Mucosa of stomach (tissue), 1 donor: ENCODE data around the gene CIZ1.

Experiments
- H3K27me3 ChIP-seq: one replicate; pipeline ENCODE4 v1.7.0; 2013; ENCODE audit warnings: mild to moderate bottlenecking, low read length; ENCODE audit not compliant: control insufficient read depth, insufficient read depth
- H3K36me3 ChIP-seq: one replicate; pipeline ENCODE4 v1.7.0; 2013; ENCODE audit warnings: low read length; ENCODE audit not compliant: control insufficient read depth, insufficient read depth
- H3K4me1 ChIP-seq: one replicate; pipeline ENCODE4 v1.7.0; 2013; ENCODE audit warnings: mild to moderate bottlenecking, low read length; ENCODE audit not compliant: control insufficient read depth, insufficient read depth
- H3K4me3 ChIP-seq: one replicate; pipeline ENCODE4 v1.7.0; 2013; ENCODE audit warnings: low read length
- H3K9ac ChIP-seq: one replicate; pipeline ENCODE4 v1.7.0; 2013; ENCODE audit warnings: mild to moderate bottlenecking, low read length, moderate library complexity
- H3K9me3 ChIP-seq: one replicate; pipeline ENCODE4 v1.7.0; 2013; ENCODE audit warnings: mild to moderate bottlenecking, low read length, moderate library complexity; ENCODE audit not compliant: control insufficient read depth
- donor health status: Pancreatic carcinoma.

The CIZ1 gene

DNA sequence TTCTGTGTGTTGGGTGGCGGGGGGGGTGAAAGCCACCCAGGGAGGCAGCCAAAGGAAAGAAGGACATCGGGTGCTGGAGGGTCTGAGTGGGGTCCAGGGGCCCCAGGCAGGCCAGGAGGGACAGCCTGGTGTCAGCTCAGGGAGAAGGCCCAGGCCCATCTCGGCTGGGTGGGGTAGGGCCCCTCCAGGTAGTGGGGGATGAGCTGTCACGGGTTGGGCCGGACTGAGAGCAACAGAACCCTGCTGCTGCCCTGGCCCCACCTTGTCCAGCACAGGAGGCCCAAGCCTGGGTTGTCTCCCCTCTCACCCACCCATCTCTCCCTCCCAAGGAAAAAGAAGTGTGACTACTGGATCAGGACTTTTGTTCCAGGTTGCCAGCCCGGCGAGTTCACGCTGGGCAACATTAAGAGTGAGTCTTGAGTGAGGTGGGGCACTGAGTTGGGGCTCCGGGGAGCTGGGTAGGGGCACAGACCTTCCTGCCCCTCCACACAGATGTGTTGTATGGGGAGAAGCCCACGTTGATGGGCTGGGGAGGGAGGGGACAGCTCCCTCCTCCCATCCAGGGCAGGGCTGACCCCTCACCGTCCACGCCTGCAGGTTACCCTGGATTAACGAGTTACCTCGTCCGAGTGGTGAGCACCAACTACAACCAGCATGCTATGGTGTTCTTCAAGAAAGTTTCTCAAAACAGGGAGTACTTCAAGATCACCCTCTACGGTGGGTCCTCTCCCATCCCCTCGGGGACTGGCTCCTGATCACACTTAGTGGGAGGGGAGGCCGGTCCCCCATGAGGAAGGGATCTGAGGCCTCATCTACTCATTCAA, 39.9 kb downstream of the CIZ1 start:
- Histone ChIP-seq H3K4me3 (no peak overlapping the region), H3K9ac (peak overlapping the region; percentile 67), H3K4me1 (peaks cover 36% of the 10 kb centered on the region), H3K27me3 (no peaks in the 10 kb centered on the region), H3K36me3 (no peaks in the 10 kb centered on the region), H3K9me3 (no peaks in the 10 kb centered on the region)

DNA sequence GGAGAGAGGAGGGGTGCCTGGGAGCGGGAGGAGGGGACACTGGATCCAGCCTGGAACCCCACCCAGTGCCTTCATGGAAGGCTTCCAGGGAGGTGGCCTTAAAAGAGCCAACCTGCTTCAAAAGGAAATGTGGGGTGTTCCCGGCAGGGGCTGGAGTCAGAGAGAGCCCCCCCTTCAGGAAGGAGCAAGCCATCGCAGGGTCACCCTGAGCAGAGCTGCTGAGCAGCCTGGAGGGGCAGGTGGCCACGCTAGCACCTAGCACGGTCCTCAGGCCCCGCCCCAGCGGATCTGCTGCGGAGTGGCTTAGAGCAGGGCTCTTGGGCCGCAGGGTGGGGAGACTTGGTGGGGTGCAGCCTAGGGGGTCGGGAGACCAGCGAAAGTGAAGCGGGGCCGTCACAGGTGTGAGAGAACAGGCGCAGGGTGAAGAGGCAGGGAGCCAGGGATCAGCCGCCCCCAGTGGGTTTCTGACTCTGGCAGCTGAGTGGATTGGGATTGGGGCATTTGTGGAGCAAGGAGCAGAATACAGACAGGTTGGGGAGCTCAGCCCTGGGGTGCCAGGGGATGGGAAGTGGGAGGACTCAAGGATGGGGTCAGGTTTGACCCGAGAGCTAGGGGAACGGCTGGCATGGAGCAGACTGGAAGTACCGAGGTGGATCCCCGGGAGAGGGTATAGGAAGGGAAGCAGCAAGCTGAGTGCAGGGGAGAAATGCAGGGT, 40.6 kb downstream of the CIZ1 start:
- no peaks in the 10 kb centered on the region for H3K36me3 ChIP-seq
- H3K4me3 ChIP-seq = no peak overlapping the region

DNA sequence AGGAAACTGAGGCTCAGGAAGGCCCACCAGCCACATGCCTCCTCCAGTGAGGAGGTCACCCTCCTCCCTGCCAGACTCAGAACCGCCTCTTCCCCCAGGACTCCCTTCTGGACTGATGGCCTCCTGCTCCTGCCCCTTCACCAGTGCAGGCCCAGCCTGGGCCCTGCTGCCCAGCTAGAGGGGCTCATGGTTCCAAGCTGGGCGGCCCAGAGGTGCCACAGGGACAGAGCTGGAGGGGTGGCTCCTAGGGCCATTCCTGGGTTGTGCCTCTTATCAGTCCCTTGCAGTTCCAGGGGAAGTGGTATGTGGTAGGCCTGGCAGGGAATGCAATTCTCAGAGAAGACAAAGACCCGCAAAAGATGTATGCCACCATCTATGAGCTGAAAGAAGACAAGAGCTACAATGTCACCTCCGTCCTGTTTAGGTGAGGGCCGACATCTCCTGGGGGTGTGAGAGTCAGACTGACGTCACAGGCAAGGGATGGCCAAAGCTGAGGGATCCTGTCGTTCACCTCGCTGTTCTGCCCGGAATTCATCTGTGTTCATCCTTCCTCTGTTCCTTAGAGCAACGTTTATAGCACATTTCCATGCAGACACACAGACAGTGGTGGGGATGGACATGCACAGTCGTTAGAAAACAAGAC, 41.3 kb downstream of the CIZ1 start:
- Histone ChIP-seq H3K4me3 (no peak overlapping the region), H3K9me3 (no peaks in the 10 kb centered on the region), H3K36me3 (no peaks in the 10 kb centered on the region), H3K9ac (peak overlapping the region; percentile 67), H3K27me3 (no peaks in the 10 kb centered on the region), H3K4me1 (peaks cover 41% of the 10 kb centered on the region)

More for the DNA sequence above, 40.6 kb downstream of the CIZ1 start:
- peaks cover 37% of the 10 kb centered on the region for H3K4me1 ChIP-seq
- H3K27me3 ChIP-seq = no peaks in the 10 kb centered on the region
- H3K9me3 ChIP-seq = no peaks in the 10 kb centered on the region
- peak overlapping the region; percentile 67 for H3K9ac ChIP-seq

DNA sequence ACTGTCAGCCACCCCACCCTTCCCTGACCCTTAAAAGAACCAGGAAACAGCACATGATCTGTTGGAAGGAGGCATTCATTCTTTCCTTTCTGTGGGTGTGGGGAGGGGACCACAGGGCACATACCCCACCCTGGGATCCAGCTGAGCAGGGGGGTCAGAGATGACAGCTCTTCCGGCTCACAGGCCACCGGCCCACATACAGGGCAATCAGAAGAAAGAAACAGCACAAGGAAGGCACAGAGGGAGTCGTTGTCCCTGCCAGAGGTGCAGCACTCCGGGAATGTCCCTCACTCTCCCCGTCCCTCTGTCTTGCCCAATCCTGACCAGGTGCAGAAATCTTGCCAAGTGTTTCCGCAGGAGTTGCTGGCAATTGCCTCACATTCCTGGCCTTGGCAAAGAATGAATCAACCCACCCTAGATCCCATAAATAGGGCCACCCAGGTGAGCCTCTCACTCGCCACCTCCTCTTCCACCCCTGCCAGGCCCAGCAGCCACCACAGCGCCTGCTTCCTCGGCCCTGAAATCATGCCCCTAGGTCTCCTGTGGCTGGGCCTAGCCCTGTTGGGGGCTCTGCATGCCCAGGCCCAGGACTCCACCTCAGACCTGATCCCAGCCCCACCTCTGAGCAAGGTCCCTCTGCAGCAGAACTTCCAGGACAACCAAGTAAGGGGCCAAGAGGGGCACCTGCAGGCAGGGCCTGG, 42.2 kb downstream of the CIZ1 start, which contains the start of gene LCN2:
TSS of gene LCN2 (plus strand) at position 453 of the 701 bp plus-strand sequence. CDS start at position 526, 73 bp downstream.
- Histone ChIP-seq H3K9ac (peak within 1 kb of the TSS; percentile 67), H3K36me3 (no peaks in the 10 kb centered on the region), H3K4me1 (peaks cover 47% of the 10 kb centered on the region), H3K9me3 (no peaks in the 10 kb centered on the region), H3K4me3 (no peak within 1 kb of the TSS), H3K27me3 (no peaks in the 10 kb centered on the region)

DNA sequence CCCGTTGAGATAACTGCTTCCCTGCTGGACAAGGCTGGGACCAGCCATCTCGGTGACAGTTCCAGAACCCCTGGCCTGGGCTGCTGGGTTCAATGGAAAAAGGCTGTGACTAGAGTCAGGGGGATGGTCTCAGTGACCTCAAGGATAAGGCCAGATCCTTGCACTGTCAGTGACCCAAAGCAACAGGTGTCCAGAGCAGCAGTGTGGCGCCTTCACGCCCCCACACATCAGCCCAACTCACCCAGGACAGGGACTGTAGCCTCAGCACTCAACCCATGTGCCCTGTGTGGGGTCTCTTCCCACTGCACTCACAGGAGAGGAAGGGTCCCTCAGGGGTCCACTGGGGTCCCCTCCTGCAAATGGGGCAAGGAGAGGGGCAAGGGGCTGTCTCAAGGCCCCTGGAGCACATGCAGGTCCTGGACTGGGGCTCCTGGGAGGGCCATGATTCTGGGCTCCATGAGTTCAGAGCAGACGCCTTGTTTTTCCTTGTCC, 42.8 kb downstream of the CIZ1 start:
- H3K4me3 ChIP-seq = no peak overlapping the region
- H3K9me3 ChIP-seq = no peaks in the 10 kb centered on the region
- H3K36me3 ChIP-seq = no peaks in the 10 kb centered on the region
- no peaks in the 10 kb centered on the region for H3K27me3 ChIP-seq
- H3K9ac ChIP-seq = peak overlapping the region; percentile 67
- peaks cover 53% of the 10 kb centered on the region for H3K4me1 ChIP-seq

DNA sequence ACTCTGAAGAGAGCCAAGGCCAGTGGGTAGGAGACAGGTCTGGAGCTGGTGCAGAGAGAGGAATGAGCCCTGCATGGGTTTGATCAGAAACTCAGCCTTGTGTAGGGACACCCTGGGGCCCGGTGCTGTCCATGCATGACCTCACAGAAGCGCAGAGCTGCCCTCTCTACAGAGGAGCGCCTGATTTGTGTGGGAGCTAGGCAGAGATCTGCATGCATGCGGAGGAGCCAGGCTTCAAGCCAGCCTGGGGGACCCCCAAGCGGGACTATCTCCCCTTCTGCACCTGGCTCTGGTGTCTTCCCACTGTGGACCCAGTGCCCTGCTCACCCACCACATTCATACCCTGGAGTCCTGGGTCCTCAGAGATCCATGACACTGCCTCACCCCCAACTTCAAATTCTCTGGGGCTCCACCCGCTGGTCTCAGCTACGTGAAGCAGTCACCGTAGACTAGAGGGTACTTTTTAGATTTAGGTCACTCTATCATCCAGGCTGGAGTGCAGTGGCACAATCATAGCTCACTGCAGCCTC, 44.7 kb downstream of the CIZ1 start:
- no peak overlapping the region for H3K9ac ChIP-seq

DNA sequence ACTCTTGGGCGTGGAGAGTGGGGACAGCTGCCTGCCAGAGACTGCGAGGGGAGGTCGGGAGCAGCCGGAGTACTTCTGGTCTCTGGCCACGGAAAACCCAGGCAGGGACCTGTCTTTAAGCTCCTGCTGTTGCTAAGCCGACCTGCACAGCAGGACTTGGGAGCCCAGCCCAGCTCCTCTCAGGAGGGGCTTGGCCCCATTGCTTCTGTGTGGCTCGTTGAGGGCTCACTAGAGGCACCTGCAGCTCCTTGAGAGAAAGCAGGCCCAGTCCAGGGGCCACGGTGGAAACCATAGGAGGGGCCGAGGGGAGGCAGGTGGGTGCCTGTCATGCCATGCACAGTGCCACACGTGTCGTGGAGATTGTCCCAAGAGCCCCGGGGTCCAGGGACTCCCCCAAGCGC, 45.4 kb downstream of the CIZ1 start:
- Histone ChIP-seq H3K9me3 (no peaks in the 10 kb centered on the region), H3K36me3 (no peaks in the 10 kb centered on the region), H3K27me3 (no peaks in the 10 kb centered on the region), H3K4me1 (peaks cover 52% of the 10 kb centered on the region), H3K9ac (no peak overlapping the region), H3K4me3 (no peak overlapping the region)

More for the DNA sequence above, 44.7 kb downstream of the CIZ1 start:
- Histone ChIP-seq H3K4me1 (peaks cover 56% of the 10 kb centered on the region), H3K27me3 (no peaks in the 10 kb centered on the region), H3K4me3 (no peak overlapping the region), H3K36me3 (no peaks in the 10 kb centered on the region), H3K9me3 (no peaks in the 10 kb centered on the region)

DNA sequence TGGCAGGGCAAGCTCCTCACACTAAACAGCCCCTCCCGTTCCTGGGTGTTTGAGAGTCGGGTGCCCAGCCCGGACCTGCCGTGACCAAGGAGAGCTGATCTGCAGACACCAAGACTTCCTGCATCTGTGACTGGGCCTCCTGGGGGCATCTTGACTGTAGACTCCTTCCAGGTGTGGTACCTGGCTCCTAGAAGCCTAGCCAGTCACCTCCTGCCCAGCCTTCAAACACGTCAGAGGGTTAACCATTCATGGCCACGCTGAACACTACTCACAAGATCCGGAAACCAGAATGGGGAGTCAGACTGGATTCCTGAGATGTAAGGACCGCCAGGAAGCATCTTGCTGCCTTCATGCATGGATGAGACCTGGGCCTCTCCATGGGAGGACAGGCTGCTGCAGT, 45.8 kb downstream of the CIZ1 start:
- Histone ChIP-seq H3K4me1 (peaks cover 48% of the 10 kb centered on the region), H3K9me3 (no peaks in the 10 kb centered on the region), H3K27me3 (no peaks in the 10 kb centered on the region), H3K9ac (no peak overlapping the region), H3K36me3 (no peaks in the 10 kb centered on the region), H3K4me3 (no peak overlapping the region)

DNA sequence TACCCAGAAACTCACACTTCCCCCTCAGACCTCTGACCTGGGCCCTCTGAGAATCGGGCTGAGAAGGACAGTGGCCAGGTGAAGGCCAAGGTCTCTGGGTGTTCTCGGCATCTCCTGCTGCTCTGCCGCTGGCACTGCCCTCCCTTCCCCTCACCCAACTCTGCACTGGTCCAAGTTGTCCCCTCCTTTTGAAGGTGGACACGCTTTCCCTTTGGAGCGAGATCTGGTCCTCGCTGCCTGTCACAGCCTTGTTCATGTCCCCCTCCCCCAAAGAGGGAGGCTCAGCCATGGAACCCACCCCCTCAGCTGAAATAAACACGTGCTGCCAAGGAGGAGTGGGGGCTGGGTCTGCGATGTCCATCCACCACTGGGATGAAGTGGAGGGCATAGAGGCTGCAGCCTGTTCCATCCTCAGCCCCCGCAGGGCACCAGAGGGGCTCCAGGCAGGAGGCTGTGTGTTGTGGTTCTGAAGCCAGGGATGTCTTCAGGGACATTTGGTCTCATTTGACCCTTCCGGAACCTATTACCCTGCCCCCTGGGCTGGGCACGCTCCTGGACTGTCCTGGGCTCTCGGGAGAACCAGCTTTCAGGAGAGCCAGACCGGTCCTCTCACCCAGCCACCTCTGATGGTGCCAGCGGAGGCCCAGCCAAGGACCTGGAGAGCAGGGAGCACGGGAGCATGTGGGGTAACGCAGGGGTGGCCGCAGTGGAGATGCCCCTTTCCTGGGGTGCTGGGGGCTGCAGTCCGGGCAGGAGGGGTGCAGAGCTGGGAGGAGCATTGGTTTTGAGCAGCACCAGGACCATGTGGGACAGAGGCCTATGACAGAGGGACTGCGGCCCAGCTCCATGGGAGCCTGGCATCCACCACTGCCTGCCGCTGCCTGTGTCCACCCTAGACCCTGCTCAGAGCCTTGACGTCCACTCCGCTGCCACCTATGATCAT, 46.9 kb downstream of the CIZ1 start:
- Histone ChIP-seq H3K4me3 (no peak overlapping the region), H3K27me3 (no peaks in the 10 kb centered on the region), H3K9me3 (no peaks in the 10 kb centered on the region), H3K9ac (no peak overlapping the region), H3K36me3 (no peaks in the 10 kb centered on the region), H3K4me1 (peaks cover 37% of the 10 kb centered on the region)

DNA sequence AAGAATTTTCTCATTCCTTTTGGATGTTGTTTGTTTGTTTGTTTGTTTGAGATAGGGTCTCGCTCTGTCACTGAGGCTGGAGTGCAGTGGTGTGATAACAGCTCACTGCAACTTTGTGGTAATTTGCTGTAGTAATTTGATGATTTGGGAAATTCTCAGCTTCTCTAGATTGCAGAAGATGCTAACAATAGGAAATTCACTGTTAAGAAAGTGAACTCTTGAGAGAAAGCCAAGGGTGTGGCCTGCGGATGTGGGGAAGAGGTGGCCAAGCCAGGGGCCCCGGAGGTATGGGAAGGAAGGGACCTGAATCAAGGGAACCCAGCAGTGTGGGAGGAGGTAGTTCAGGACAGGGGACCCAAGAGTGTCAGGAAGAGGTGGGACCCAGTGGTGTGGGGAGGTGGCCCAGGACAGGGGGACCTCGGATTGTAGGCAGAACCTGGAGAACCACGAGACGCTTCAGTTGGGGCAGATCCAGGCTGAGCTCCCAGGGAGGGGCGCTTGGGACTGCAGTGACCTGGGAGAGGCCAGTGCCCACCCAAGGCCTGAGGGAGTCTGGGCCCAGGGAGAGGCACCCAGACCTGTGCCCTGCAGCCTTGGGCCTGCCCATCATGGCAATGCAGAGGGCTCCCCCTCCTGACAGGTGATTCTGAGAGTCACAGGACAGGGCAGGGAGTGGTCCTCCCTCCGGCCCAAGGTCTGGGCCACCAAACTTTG, 47.7 kb downstream of the CIZ1 start:
- Histone ChIP-seq H3K4me3 (no peak overlapping the region), H3K9ac (no peak overlapping the region), H3K9me3 (no peaks in the 10 kb centered on the region), H3K4me1 (peaks cover 29% of the 10 kb centered on the region), H3K36me3 (no peaks in the 10 kb centered on the region), H3K27me3 (no peaks in the 10 kb centered on the region)
